Measurements from ENCODE around the gene OR52B2. TPM values are rescaled to one million over a fixed set of nuclear protein-coding genes. Genes with fewer than 3 reads are reported as not detected.

OR52B2 gene
- total RNA-seq, 4 donors from 2014 or later: not detected

- no peaks in the 10 kb centered on the region for H3K27me3 ChIP-seq
- in situ Hi-C loops (cut with MboI; ENCODE audit: low sequenced_read_pairs in 4 of 4) (no loop called here), intact Hi-C loops (cut with DNase I; ENCODE audit: low total_unique reads) (no loop called here)
- H3K9me3 ChIP-seq: no peaks in the 10 kb centered on the region
- no peaks in the 10 kb centered on the region for H3K36me3 ChIP-seq
- no peaks in the 10 kb centered on the region for H3K4me1 ChIP-seq
- DNase-seq (no peak), ATAC-seq (no peak)
- H3K4me3 ChIP-seq: no peak overlapping the region
- TF ChIP-seq POLR2A (IDR thresholded peaks at IDR 0.05) (no peak), CTCF (IDR thresholded peaks at IDR 0.05 in 4 of 5, conservative IDR thresholded peaks at IDR 0.05 in 1 of 5) (no peak)
- H3K27ac ChIP-seq: no peak overlapping the region
Measured at GRCh38 chr11:6194065-6194581, 24.0 kb upstream of the OR52B2 start.

GRCh38 chr11:6191742-6192141 lies 21.6 kb upstream of the OR52B2 start:
- Histone ChIP-seq H3K27ac (no peak overlapping the region), H3K4me1 (no peaks in the 10 kb centered on the region), H3K4me3 (no peak overlapping the region), H3K27me3 (no peaks in the 10 kb centered on the region), H3K36me3 (no peaks in the 10 kb centered on the region), H3K9me3 (no peaks in the 10 kb centered on the region)
- in situ Hi-C loops (cut with MboI; ENCODE audit: low sequenced_read_pairs in 4 of 4): no loop called here
- TF ChIP-seq CTCF (IDR thresholded peaks at IDR 0.05 in 4 of 5, conservative IDR thresholded peaks at IDR 0.05 in 1 of 5) (no peak), POLR2A (IDR thresholded peaks at IDR 0.05) (no peak)
- intact Hi-C loops (cut with DNase I; ENCODE audit: low total_unique reads): no loop called here
- ATAC-seq (no peak), DNase-seq (no peak)

- ATAC-seq (no peak), DNase-seq (no peak)
- TF ChIP-seq POLR2A (IDR thresholded peaks at IDR 0.05): no peak
- no peak for TF ChIP-seq CTCF (IDR thresholded peaks at IDR 0.05 in 4 of 5, conservative IDR thresholded peaks at IDR 0.05 in 1 of 5)
- H3K4me1 ChIP-seq: no peaks in the 10 kb centered on the region
- H3K27me3 ChIP-seq: no peaks in the 10 kb centered on the region
- in situ Hi-C loops (cut with MboI; ENCODE audit: low sequenced_read_pairs in 4 of 4) (no loop called here), intact Hi-C loops (cut with DNase I; ENCODE audit: low total_unique reads) (no loop called here)
- no peaks in the 10 kb centered on the region for H3K36me3 ChIP-seq
- H3K27ac ChIP-seq: no peak overlapping the region
- no peaks in the 10 kb centered on the region for H3K9me3 ChIP-seq
- H3K4me3 ChIP-seq: no peak overlapping the region
Measured at GRCh38 chr11:6175440-6175839, 5.3 kb upstream of the OR52B2 start.

GRCh38 chr11:6156628-6157359 lies 13.3 kb downstream of the OR52B2 start:
- Histone ChIP-seq H3K9me3 (no peaks in the 10 kb centered on the region), H3K27me3 (no peaks in the 10 kb centered on the region), H3K27ac (no peak overlapping the region), H3K36me3 (no peaks in the 10 kb centered on the region), H3K4me3 (no peak overlapping the region), H3K4me1 (no peaks in the 10 kb centered on the region)
- ATAC-seq (no peak), DNase-seq (no peak)
- in situ Hi-C loops (cut with MboI; ENCODE audit: low sequenced_read_pairs in 4 of 4) (no loop called here), intact Hi-C loops (cut with DNase I; ENCODE audit: low total_unique reads) (no loop called here)
- TF ChIP-seq CTCF (IDR thresholded peaks at IDR 0.05 in 4 of 5, conservative IDR thresholded peaks at IDR 0.05 in 1 of 5) (no peak), POLR2A (IDR thresholded peaks at IDR 0.05) (no peak)
